K562 (cell line): ENCODE data around the gene OTC. TPM values are rescaled to one million over a fixed set of nuclear protein-coding genes. Genes with fewer than 3 reads are reported as not detected.
A peak's percentile ranks its signal among the peaks of the same experiment; 100 is the strongest.

ENCODE experiments used
- BRD4 ChIP-seq: fragments of 200-600 bp; sonication (generic); IDR thresholded peaks from 2 replicates; pipeline ENCODE4 v1.6.1; 2017; ENCODE audit warnings: inconsistent platforms
- CBX5 ChIP-seq: IDR thresholded peaks from 2 replicates; pipeline ENCODE4 v1.6.1; 2014; ENCODE audit warnings: low read depth, borderline replicate concordance
- CSDE1 ChIP-seq, 2 experiments: fragments of 450-650 bp; IDR thresholded peaks; 2 replicates each; pipeline ENCODE4 v1.6.1; 2016; ENCODE audit warnings: mild to moderate bottlenecking in 1 of 2
- GATA2 ChIP-seq: sonication (generic); formaldehyde crosslinking; IDR thresholded peaks from 2 replicates; pipeline ENCODE4 v1.4.0; 2020; ENCODE audit warnings: mild to moderate bottlenecking, missing genetic modification reagents
- HDAC2 ChIP-seq: fragments of 450-650 bp; IDR thresholded peaks from 2 replicates; pipeline ENCODE4 v1.6.1; 2016; ENCODE audit warnings: mild to moderate bottlenecking
- IRF1 ChIP-seq: sonication (generic); formaldehyde crosslinking; IDR thresholded peaks from 2 replicates; pipeline ENCODE4 v1.8.0; 2022; ENCODE audit warnings: missing genetic modification reagents, mild to moderate bottlenecking, borderline replicate concordance
- JUND ChIP-seq, 2 experiments: IDR thresholded peaks; 2 replicates in 1 of 2; 3 replicates in 1 of 2; pipeline ENCODE4 v1.6.1; 2011; ENCODE audit warnings: borderline replicate concordance in 2 of 2, low read depth in 2 of 2, low read length in 2 of 2, improper control_type of control experiment in 1 of 2, missing biosample characterization in 1 of 2, missing genetic modification characterization in 1 of 2, missing genetic modification reagents in 1 of 2
- MBD1 ChIP-seq: fragments of 250-450 bp; sonication (Bioruptor Pico); IDR thresholded peaks from 2 replicates; pipeline ENCODE4 v1.8.0; 2022; ENCODE audit warnings: inconsistent platforms
- MCM2 ChIP-seq: fragments of 450-650 bp; IDR thresholded peaks from 2 replicates; pipeline ENCODE4 v1.6.1; 2017; ENCODE audit warnings: low read depth, mild to moderate bottlenecking
- MEF2A ChIP-seq: IDR thresholded peaks from 2 replicates; pipeline ENCODE4 v1.6.1; 2011; ENCODE audit warnings: low read depth, mild to moderate bottlenecking, low read length, moderate library complexity; ENCODE audit not compliant: control insufficient read depth
- MXI1 ChIP-seq: IDR thresholded peaks from 2 replicates; pipeline ENCODE4 v1.6.1; 2011; ENCODE audit warnings: low read depth, mild to moderate bottlenecking, improper control_type of control experiment, low read length
- MYNN ChIP-seq, 2 experiments: sonication (generic); formaldehyde crosslinking in 1 of 2; IDR thresholded peaks; 2 replicates each; pipeline versions ENCODE4 v1.5.0 to v1.6.1; 2016 to 2020; ENCODE audit warnings: antibody characterized with exemption in 1 of 2, missing genetic modification reagents in 1 of 2
- NELFE ChIP-seq: IDR thresholded peaks from 2 replicates; pipeline ENCODE4 v1.6.1; 2011; ENCODE audit warnings: mild to moderate bottlenecking; ENCODE audit not compliant: insufficient read depth, insufficient read length
- NRF1 ChIP-seq, 2 experiments: fragments of 450-650 bp; IDR thresholded peaks in 1 of 2; conservative IDR thresholded peaks in 1 of 2; 2 replicates each; pipeline ENCODE4 v1.6.1; 2014; ENCODE audit warnings: mild to moderate bottlenecking in 2 of 2
- SOX6 ChIP-seq: fragments of 450-650 bp; IDR thresholded peaks from 2 replicates; pipeline ENCODE4 v1.6.1; 2014; ENCODE audit warnings: mild to moderate bottlenecking
- STAG1 ChIP-seq: sonication (generic); formaldehyde crosslinking; IDR thresholded peaks from 2 replicates; pipeline ENCODE4 v1.5.0; 2020; ENCODE audit warnings: missing genetic modification reagents, borderline replicate concordance
- ZBED1 ChIP-seq: IDR thresholded peaks from 2 replicates; pipeline ENCODE4 v1.6.1; 2014
- ZBTB43 ChIP-seq: sonication (generic); formaldehyde crosslinking; IDR thresholded peaks from 2 replicates; pipeline ENCODE4 v1.8.0; 2023; ENCODE audit warnings: mild to moderate bottlenecking, missing genetic modification reagents
- ZBTB7A ChIP-seq: IDR thresholded peaks from 2 replicates; pipeline ENCODE4 v1.6.1; 2011; ENCODE audit warnings: low read depth, mild to moderate bottlenecking, low read length, moderate library complexity, borderline replicate concordance; ENCODE audit not compliant: control insufficient read depth
- ZC3H11A ChIP-seq: IDR thresholded peaks from 2 replicates; pipeline ENCODE4 v1.6.1; 2012; ENCODE audit warnings: low read depth, low read length, improper control_type of control experiment
- ZC3H4 ChIP-seq: sonication (generic); formaldehyde crosslinking; IDR thresholded peaks from 2 replicates; pipeline ENCODE4 v1.9.0; 2021; ENCODE audit warnings: missing genetic modification reagents, borderline replicate concordance
- ZEB2 ChIP-seq: fragments of 450-650 bp; IDR thresholded peaks from 2 replicates; pipeline ENCODE4 v1.6.1; 2016
- ZNF507 ChIP-seq: conservative IDR thresholded peaks from 2 replicates; pipeline ENCODE4 v1.6.1; 2017; ENCODE audit warnings: missing genetic modification characterization, missing compliant biosample characterization
- ZNF668 ChIP-seq: fragments of 250-450 bp; sonication (Bioruptor Pico); IDR thresholded peaks from 2 replicates; pipeline ENCODE4 v1.8.0; 2022; ENCODE audit warnings: mild to moderate bottlenecking, inconsistent platforms
- ZSCAN32 ChIP-seq: fragments of 450-650 bp; formaldehyde crosslinking; IDR thresholded peaks from 2 replicates; pipeline ENCODE4 v1.4.0; 2020; ENCODE audit warnings: mild to moderate bottlenecking, moderate library complexity
- polyA plus RNA-seq, 8 experiments: library from polyadenylated mRNA; depleted of rRNA in 4 of 8; stranded (reverse) in 5 of 8; unstranded in 3 of 8; fragments of >200 nt; fragmentation: Nextera tagmentation in 2 of 8; fragmentation: Illumina TruSeq in 1 of 8; extraction: Ambion mirVana in 2 of 8; extraction: Trizol in 1 of 8; gene quantifications; 2 replicates each; pipeline versions ENCODE4 v1.2.1 to v1.2.3, GENCODE V29; 2011 to 2014; ENCODE audit warnings: inconsistent platforms in 1 of 8, missing spikeins in 1 of 8
- total RNA-seq, 7 experiments: library from RNA; depleted of rRNA in 6 of 7; stranded (reverse); fragments of >200 nt in 6 of 7; fragmentation: Illumina TruSeq in 2 of 7; extraction: Trizol in 2 of 7; gene quantifications; 2 replicates each; pipeline versions ENCODE4 v1.2.1 to v1.2.3, GENCODE V29; 2011 to 2021; ENCODE audit warnings: low replicate concordance in 1 of 7
- TF ChIP-seq, protein P1 (sequence below): sonication (generic); formaldehyde crosslinking; IDR thresholded peaks from 2 replicates; pipeline ENCODE4 v1.9.0; 2022; ENCODE audit warnings: mild to moderate bottlenecking, missing genetic modification reagents

OTC gene
- total and polyA plus RNA-seq, 9 of the 15 experiments (the other 6 are each of a cell fraction or from before 2014, with no cell fraction given): not detected

DNA sequence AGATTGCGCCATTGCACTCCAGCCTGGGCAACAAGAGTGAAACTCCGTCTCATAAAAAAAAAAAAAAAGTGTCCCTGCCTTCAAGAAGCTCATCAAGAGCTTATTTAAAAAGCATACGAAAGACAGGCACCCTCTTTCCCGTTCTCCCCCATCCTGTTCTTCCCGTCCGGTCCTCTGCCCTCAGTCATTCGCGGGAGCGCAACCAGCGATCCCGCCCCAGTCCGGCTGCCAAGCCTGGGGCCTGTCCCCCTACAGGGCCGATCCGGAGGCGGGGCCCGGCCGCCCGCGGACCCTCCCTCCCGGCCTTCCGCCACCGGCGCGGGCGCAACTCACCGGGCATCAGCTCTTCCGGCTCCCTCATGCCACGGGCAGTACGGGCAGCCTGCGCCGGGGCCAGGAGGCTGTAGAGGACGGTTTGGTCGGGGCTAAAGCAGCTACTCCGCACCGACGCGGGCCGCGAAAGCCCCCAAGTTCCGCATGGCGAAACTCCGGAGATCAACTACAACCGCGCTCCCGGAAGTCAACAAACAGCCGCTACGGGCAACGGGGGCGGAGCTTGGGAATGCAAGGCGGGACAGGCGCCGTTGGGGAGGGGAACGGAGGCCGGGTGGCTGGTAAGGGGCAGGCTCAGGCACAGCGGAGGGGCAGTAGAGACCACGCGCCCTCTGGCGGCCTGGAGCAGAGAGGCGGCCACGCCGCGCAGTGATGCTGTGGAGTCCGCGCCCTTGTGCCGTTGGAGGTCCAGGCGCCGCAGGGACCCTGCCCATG is 25.2 kb upstream of the OTC start, which contains the start of gene RPGR (continued):
- TF ChIP-seq ZEB2 (no peak), ZSCAN32 (CRISPR knock-in tag) (no peak), IRF1 (CRISPR knock-in tag) (no peak), MEF2A (no peak), STAG1 (CRISPR knock-in tag) (no peak; the same call in 1 of the 2 replicates), SOX6 (0 out of 2 replicates have a peak, but pooled peaks have one; percentile 10), ZC3H4 (CRISPR knock-in tag) (no peak), ZNF507 (tag) (no peak), ZC3H11A (no peak), CBX5 (no peak), ZBED1 (no peak), MYNN (IDR thresholded peaks at IDR 0.05) (0 out of 2 replicates have a peak, but pooled peaks have one; percentile 23), MYNN (CRISPR knock-in tag; IDR thresholded peaks at IDR 0.05) (no peak), ZBTB7A (peak; percentile 57; the same call in 1 of the 2 replicates), GATA2 (CRISPR knock-in tag) (no peak), BRD4 (no peak), MBD1 (CRISPR knock-in tag) (no peak), MXI1 (peak; percentile 79), NRF1 (conservative IDR thresholded peaks at IDR 0.05 in 1 of 2, IDR thresholded peaks at IDR 0.05 in 1 of 2) (peak; percentile 72), HDAC2 (peak; percentile 81), MCM2 (no peak), ZNF668 (no peak), ZBTB43 (CRISPR knock-in tag) (no peak), CSDE1 (IDR thresholded peaks at IDR 0.05) (no peak), NELFE (no peak), JUND (IDR thresholded peaks at IDR 0.05; ENCODE audit: borderline replicate concordance, low read depth, low read length) (no peak; the same call in 1 of the 2 replicates), JUND (tag; IDR thresholded peaks at IDR 0.05; ENCODE audit: borderline replicate concordance, low read depth, low read length) (no peak; the same call in 2 of the 3 replicates)
- TF ChIP-seq, protein P1, sequence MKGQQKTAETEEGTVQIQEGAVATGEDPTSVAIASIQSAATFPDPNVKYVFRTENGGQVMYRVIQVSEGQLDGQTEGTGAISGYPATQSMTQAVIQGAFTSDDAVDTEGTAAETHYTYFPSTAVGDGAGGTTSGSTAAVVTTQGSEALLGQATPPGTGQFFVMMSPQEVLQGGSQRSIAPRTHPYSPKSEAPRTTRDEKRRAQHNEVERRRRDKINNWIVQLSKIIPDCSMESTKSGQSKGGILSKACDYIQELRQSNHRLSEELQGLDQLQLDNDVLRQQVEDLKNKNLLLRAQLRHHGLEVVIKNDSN (CRISPR knock-in tag): no peak
